NCI-H1092 treated with DMSO at 0.1 percent for 48 hours (cell line): Measurements from ENCODE around the gene VPS9D1.

Source experiments
- DNase-seq: peaks from one replicate; lab custom pipeline; 2025; lab: John Stamatoyannopoulos, UW

Gene VPS9D1

GRCh38 chr16:89732918-89733242, 12.2 kb upstream of the VPS9D1 start:
- DNase-seq: no peak

- DNase-seq: no peak
These were observed 11.6 kb upstream of the VPS9D1 start for GRCh38 chr16:89732142-89732917.

GRCh38 chr16:89730610-89731234, 10.0 kb upstream of the VPS9D1 start:
- no peak for DNase-seq

- no peak for DNase-seq
These were observed 9.3 kb upstream of the VPS9D1 start for GRCh38 chr16:89729863-89730593.

GRCh38 chr16:89729293-89729692, 8.6 kb upstream of the VPS9D1 start:
- DNase-seq: no peak

GRCh38 chr16:89727406-89728120, 6.9 kb upstream of the VPS9D1 start:
- DNase-seq: no peak

GRCh38 chr16:89723279-89724250, 2.9 kb upstream of the VPS9D1 start:
- DNase-seq: no peak

- DNase-seq: no peak
These were observed 1.9 kb upstream of the VPS9D1 start for GRCh38 chr16:89722392-89723278.

- DNase-seq: no peak
These were observed 1.1 kb upstream of the VPS9D1 start for GRCh38 chr16:89721546-89722391.

- DNase-seq: peak; percentile 51
These were observed 216 bp downstream of the VPS9D1 start for GRCh38 chr16:89720551-89720812.

- DNase-seq: no peak
These were observed 2.8 kb downstream of the VPS9D1 start for GRCh38 chr16:89717688-89718505.

- no peak for DNase-seq
These were observed 3.6 kb downstream of the VPS9D1 start for GRCh38 chr16:89716916-89717687.

GRCh38 chr16:89716493-89716892, 4.2 kb downstream of the VPS9D1 start:
- DNase-seq: no peak

GRCh38 chr16:89712274-89712781, 8.4 kb downstream of the VPS9D1 start:
- peak; percentile 14 for DNase-seq

- peak; percentile 36 for DNase-seq
These were observed 9.0 kb downstream of the VPS9D1 start for GRCh38 chr16:89711601-89712273.

- DNase-seq: no peak
These were observed 9.8 kb downstream of the VPS9D1 start for GRCh38 chr16:89710709-89711564.
